Endodermal cell (in vitro differentiated cells): ENCODE results near the gene PHRF1. TPM values are rescaled to one million over a fixed set of nuclear protein-coding genes. Genes with fewer than 3 reads are reported as not detected.

Experiments
- DNase-seq: peaks from one replicate; pipeline ENCODE4 v3.0.0-alpha.2; 2017
- H3K27ac ChIP-seq: 2 replicates; pipeline ENCODE4 v1.5.1; 2013; ENCODE audit warnings: mild to moderate bottlenecking, low read depth, low read length, moderate library complexity
- H3K27me3 ChIP-seq: 2 replicates; pipeline ENCODE4 v1.6.1; 2013; ENCODE audit warnings: mild to moderate bottlenecking, low read length, moderate library complexity; ENCODE audit not compliant: insufficient read depth, control insufficient read depth, poor library complexity, severe bottlenecking
- H3K36me3 ChIP-seq: 2 replicates; pipeline ENCODE4 v1.7.0; 2013; ENCODE audit warnings: mild to moderate bottlenecking, low read length, moderate library complexity; ENCODE audit not compliant: control insufficient read depth, insufficient read depth
- H3K4me1 ChIP-seq: one replicate; pipeline ENCODE4 v1.7.0; 2013; ENCODE audit warnings: low read length; ENCODE audit not compliant: control insufficient read depth, insufficient read depth
- H3K4me3 ChIP-seq: 2 replicates; pipeline ENCODE4 v1.5.1; 2013; ENCODE audit warnings: mild to moderate bottlenecking, low read length, moderate library complexity
- H3K9ac ChIP-seq: 2 replicates; pipeline ENCODE4 v1.6.1; 2013; ENCODE audit warnings: mild to moderate bottlenecking, low read length, moderate library complexity; ENCODE audit not compliant: poor library complexity, severe bottlenecking; ENCODE audit errors: extremely low read depth
- H3K9me3 ChIP-seq: 2 replicates; pipeline ENCODE4 v1.6.1; 2013; ENCODE audit warnings: mild to moderate bottlenecking, low read length, moderate library complexity; ENCODE audit not compliant: control insufficient read depth
- H3K27ac Mint-ChIP-seq: 2 replicates; pipeline ENCODE4 v1.8.0; 2020; ENCODE audit warnings: mixed read lengths
- H3K27me3 Mint-ChIP-seq: 2 replicates; pipeline ENCODE4 v1.8.0; 2021; ENCODE audit warnings: mild to moderate bottlenecking, mixed read lengths; ENCODE audit not compliant: insufficient read depth
- H3K36me3 Mint-ChIP-seq: 2 replicates; pipeline ENCODE4 v1.8.0; 2020; ENCODE audit warnings: low read depth, mixed read lengths
- H3K4me1 Mint-ChIP-seq: 2 replicates; pipeline ENCODE4 v1.8.0; 2020; ENCODE audit warnings: mixed read lengths
- H3K4me3 Mint-ChIP-seq: 2 replicates; pipeline ENCODE4 v1.8.0; 2020; ENCODE audit warnings: mild to moderate bottlenecking, moderate library complexity, mixed read lengths
- H3K9me3 Mint-ChIP-seq: 2 replicates; pipeline ENCODE4 v1.8.0; 2020; ENCODE audit warnings: mild to moderate bottlenecking, mixed read lengths
- WGBS, 2 experiments: methylation state at CpG; one replicate each; pipeline versions ENCODE4 v1.1.5 to v1.1.7; 2013; ENCODE audit warnings: missing lambda C conversion rate in 2 of 2, mixed read lengths in 1 of 2; ENCODE audit not compliant: insufficient coverage in 1 of 2, insufficient read length in 1 of 2; 5-methylcytosine and 5-hydroxymethylcytosine counted together
- total RNA-seq, 2 donors: library from RNA; stranded (reverse); fragmentation: NEBNext Ultra II Directional in 1 of 2; extraction: Animal tissue kit (Norgen Biotek cat#: 25700) in 1 of 2; gene quantifications; 2 replicates in 1 of 2; 3 replicates in 1 of 2; pipeline ENCODE4 v1.2.1, GENCODE V29; 2021
- TF ChIP-seq, protein P1 (sequence below): fragments of 200-600 bp; sonication (generic); conservative IDR thresholded peaks from 2 replicates; pipeline ENCODE4 v1.5.0; 2021; ENCODE audit warnings: antibody characterized with exemption, mild to moderate bottlenecking

PHRF1 gene
- total RNA-seq, 2 donors from 2014 or later = 43.4 to 48.0 TPM

DNA sequence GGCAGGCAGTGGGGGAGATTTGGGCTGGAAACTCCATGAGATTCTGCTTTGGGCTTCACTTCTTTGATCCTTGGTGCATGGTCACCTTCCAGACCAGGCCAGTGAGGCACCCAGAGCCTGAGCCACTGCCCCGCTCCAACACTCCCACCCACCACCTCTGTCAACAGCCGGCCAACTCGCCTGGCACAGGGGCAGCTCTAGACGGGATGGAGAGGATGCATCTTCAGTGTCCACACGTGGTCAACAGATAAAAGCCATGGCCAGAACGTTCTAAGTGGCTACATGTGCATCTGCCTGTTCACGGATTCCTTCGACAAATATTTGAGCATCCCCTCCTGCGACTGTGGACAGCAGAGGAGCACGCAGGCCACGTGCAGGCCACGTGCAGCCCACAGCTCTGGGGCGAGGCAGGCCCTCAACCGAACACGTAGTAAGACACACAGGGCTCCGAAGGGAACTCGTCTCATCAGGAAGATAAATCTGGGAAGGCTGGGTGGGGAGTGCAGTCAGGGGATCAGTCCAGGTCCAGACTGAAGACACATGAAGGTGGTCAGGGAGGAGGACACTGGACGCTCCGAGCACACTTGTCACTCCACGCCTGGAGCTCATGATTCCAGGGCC is 37.7 kb upstream of the PHRF1 start:
- peaks cover 9% of the 10 kb centered on the region for H3K27me3 Mint-ChIP-seq
- Histone ChIP-seq H3K9ac (no peak overlapping the region), H3K27ac (no peak overlapping the region), H3K4me1 (no peaks in the 10 kb centered on the region), H3K9me3 (no peaks in the 10 kb centered on the region), H3K4me3 (no peak overlapping the region), H3K36me3 (peaks cover 5% of the 10 kb centered on the region), H3K27me3 (no peaks in the 10 kb centered on the region)
- H3K36me3 Mint-ChIP-seq = peaks cover 8% of the 10 kb centered on the region
- H3K4me3 Mint-ChIP-seq = peak overlapping the region; percentile 43
- DNase-seq = peak; percentile 36
- H3K4me1 Mint-ChIP-seq = no peaks in the 10 kb centered on the region
- no peak overlapping the region for H3K27ac Mint-ChIP-seq
- WGBS, 2 experiments = 95% methylated on average over 17 to 20 of the region's 20 CpGs
- peaks cover 1% of the 10 kb centered on the region for H3K9me3 Mint-ChIP-seq
- TF ChIP-seq, protein P1, sequence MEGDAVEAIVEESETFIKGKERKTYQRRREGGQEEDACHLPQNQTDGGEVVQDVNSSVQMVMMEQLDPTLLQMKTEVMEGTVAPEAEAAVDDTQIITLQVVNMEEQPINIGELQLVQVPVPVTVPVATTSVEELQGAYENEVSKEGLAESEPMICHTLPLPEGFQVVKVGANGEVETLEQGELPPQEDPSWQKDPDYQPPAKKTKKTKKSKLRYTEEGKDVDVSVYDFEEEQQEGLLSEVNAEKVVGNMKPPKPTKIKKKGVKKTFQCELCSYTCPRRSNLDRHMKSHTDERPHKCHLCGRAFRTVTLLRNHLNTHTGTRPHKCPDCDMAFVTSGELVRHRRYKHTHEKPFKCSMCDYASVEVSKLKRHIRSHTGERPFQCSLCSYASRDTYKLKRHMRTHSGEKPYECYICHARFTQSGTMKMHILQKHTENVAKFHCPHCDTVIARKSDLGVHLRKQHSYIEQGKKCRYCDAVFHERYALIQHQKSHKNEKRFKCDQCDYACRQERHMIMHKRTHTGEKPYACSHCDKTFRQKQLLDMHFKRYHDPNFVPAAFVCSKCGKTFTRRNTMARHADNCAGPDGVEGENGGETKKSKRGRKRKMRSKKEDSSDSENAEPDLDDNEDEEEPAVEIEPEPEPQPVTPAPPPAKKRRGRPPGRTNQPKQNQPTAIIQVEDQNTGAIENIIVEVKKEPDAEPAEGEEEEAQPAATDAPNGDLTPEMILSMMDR = no peak

GRCh38 chr11:539971-540481 is 36.2 kb upstream of the PHRF1 start:
- Histone ChIP-seq H3K36me3 (no peaks in the 10 kb centered on the region), H3K9me3 (no peaks in the 10 kb centered on the region), H3K4me1 (no peaks in the 10 kb centered on the region), H3K9ac (no peak overlapping the region), H3K27me3 (no peaks in the 10 kb centered on the region), H3K4me3 (no peak overlapping the region), H3K27ac (no peak overlapping the region)
- TF ChIP-seq, protein P1 = no peak
- peaks cover 7% of the 10 kb centered on the region for H3K36me3 Mint-ChIP-seq
- H3K4me1 Mint-ChIP-seq = peaks cover 2% of the 10 kb centered on the region
- peak; percentile 53 for DNase-seq
- no peak overlapping the region for H3K27ac Mint-ChIP-seq
- peaks cover 1% of the 10 kb centered on the region for H3K9me3 Mint-ChIP-seq
- WGBS, 2 experiments = 88 to 90% methylated on average over 7 to 8 of the region's 8 CpGs
- H3K27me3 Mint-ChIP-seq = peaks cover 9% of the 10 kb centered on the region
- no peak overlapping the region for H3K4me3 Mint-ChIP-seq

DNA sequence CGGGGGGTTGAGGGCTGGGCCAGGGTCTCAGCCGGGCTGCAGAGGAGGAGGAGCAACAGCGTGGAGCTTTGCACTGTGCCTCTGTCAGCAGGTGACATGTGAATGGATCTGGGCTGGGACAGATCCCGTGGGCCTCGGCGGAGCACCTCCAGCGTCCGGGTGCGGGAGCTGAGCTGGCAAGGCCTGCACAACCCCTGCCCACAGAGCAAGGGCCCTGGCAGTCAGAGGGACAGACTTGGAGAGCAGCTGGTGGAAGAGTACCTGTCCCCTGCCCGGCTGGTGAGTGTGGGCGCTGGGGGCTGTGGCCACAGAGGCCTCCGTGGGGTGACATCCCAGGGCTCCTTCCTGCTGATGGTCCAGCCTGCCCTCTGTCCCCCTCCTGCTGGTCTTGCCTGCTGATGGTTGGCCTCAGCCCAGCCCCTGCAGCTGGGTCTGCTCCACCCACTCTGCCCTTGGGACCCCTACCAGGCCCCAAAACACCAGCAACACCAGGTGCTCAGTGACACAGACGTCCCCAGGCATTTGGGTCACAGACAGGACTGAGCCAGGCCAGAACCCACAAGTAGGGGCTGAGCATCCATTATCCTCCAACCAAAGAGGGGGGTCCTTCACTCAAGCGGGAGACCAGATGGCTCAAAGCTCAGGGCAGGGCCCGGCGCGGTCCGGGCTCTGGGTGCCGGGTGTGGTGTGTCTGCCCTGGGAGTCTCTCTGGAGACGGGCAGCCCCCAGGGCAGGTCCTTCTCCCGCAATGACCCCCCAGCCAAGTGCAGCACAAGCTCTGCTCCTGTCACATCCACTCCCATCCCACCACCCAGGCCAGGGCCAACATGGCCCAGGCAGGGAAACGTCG is 35.5 kb upstream of the PHRF1 start:
- H3K4me3 ChIP-seq = no peak overlapping the region
- H3K4me3 Mint-ChIP-seq = no peak overlapping the region
- peaks cover 9% of the 10 kb centered on the region for H3K27me3 Mint-ChIP-seq
- TF ChIP-seq, protein P1 = no peak
- H3K9me3 ChIP-seq = no peaks in the 10 kb centered on the region
- 84 to 88% methylated on average over 10 to 23 of the region's 23 CpGs for WGBS, 2 experiments
- H3K27me3 ChIP-seq = no peaks in the 10 kb centered on the region
- H3K36me3 Mint-ChIP-seq = peaks cover 10% of the 10 kb centered on the region
- H3K36me3 ChIP-seq = no peaks in the 10 kb centered on the region
- H3K27ac ChIP-seq = no peak overlapping the region
- H3K9me3 Mint-ChIP-seq = peaks cover 1% of the 10 kb centered on the region
- H3K4me1 Mint-ChIP-seq = peaks cover 2% of the 10 kb centered on the region
- no peak overlapping the region for H3K27ac Mint-ChIP-seq
- DNase-seq = peak; percentile 49
- no peak overlapping the region for H3K9ac ChIP-seq
- no peaks in the 10 kb centered on the region for H3K4me1 ChIP-seq
